Glutamatergic neuron (in vitro differentiated cells): ENCODE data around the gene RELB. TPM values are rescaled to one million over a fixed set of nuclear protein-coding genes. Genes with fewer than 3 reads are reported as not detected.
A peak's percentile ranks its signal among the peaks of the same experiment; 100 is the strongest.

Experiments used
- DNase-seq: peaks from one replicate; pipeline ENCODE4 v3.0.0; 2022
- H3K27ac Mint-ChIP-seq: one replicate; pipeline ENCODE4 v1.8.0; 2020; ENCODE audit warnings: mild to moderate bottlenecking, mixed read lengths, inconsistent platforms; ENCODE audit not compliant: unreplicated experiment
- H3K27me3 Mint-ChIP-seq: one replicate; pipeline ENCODE4 v1.8.0; 2020; ENCODE audit warnings: mild to moderate bottlenecking, moderate library complexity, mixed read lengths, inconsistent platforms; ENCODE audit not compliant: unreplicated experiment
- H3K36me3 Mint-ChIP-seq: one replicate; pipeline ENCODE4 v1.8.0; 2020; ENCODE audit warnings: mild to moderate bottlenecking, mixed read lengths, inconsistent platforms; ENCODE audit not compliant: unreplicated experiment
- H3K4me1 Mint-ChIP-seq: one replicate; pipeline ENCODE4 v1.8.0; 2020; ENCODE audit warnings: mild to moderate bottlenecking, low read depth, mixed read lengths, inconsistent platforms; ENCODE audit not compliant: unreplicated experiment
- H3K4me3 Mint-ChIP-seq: one replicate; pipeline ENCODE4 v1.8.0; 2020; ENCODE audit warnings: mild to moderate bottlenecking, mixed read lengths, inconsistent platforms; ENCODE audit not compliant: unreplicated experiment
- H3K9me3 Mint-ChIP-seq: one replicate; pipeline ENCODE4 v1.8.0; 2020; ENCODE audit warnings: mild to moderate bottlenecking, moderate library complexity, mixed read lengths, inconsistent platforms; ENCODE audit not compliant: unreplicated experiment
- total RNA-seq: library from RNA; stranded (reverse); fragmentation: NEBNext Ultra II Directional; extraction: Animal tissue kit (Norgen Biotek cat#: 25700); gene quantifications from one replicate; pipeline ENCODE4 v1.2.1, GENCODE V29; 2021; ENCODE audit not compliant: unreplicated experiment
- TF ChIP-seq, protein P1 (sequence below): fragments of 200-600 bp; sonication (generic); IDR thresholded peaks from one replicate; pipeline ENCODE4 v1.5.0; 2021; ENCODE audit not compliant: partially characterized antibody, unreplicated experiment

RELB gene
- total RNA-seq, 1 donor from 2014 or later: 1.2 TPM

DNA sequence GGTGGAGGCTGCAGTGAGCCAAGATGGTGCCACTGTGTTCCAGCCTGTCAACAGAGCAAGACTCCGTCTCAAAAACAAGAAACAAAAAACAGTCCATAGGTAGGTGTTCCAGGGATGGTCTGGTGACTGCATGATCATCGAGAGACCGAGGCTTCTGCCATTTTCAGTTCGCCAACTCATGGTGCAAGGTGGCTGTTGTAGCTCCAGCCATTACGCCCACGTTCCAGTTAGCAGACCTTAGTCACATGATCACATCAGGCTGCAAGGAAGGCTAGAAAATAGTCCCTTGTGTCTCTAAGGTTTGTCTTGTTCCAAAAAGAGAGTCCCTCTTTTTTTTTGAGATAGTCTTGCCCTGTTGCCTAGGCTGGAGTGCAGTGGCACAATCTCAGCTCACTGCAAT is 34.5 kb downstream of the RELB start:
- TF ChIP-seq, protein P1, sequence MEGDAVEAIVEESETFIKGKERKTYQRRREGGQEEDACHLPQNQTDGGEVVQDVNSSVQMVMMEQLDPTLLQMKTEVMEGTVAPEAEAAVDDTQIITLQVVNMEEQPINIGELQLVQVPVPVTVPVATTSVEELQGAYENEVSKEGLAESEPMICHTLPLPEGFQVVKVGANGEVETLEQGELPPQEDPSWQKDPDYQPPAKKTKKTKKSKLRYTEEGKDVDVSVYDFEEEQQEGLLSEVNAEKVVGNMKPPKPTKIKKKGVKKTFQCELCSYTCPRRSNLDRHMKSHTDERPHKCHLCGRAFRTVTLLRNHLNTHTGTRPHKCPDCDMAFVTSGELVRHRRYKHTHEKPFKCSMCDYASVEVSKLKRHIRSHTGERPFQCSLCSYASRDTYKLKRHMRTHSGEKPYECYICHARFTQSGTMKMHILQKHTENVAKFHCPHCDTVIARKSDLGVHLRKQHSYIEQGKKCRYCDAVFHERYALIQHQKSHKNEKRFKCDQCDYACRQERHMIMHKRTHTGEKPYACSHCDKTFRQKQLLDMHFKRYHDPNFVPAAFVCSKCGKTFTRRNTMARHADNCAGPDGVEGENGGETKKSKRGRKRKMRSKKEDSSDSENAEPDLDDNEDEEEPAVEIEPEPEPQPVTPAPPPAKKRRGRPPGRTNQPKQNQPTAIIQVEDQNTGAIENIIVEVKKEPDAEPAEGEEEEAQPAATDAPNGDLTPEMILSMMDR: no peak
- Mint-ChIP-seq H3K4me1 (peaks cover 8% of the 10 kb centered on the region), H3K9me3 (peaks cover 6% of the 10 kb centered on the region), H3K4me3 (no peak overlapping the region), H3K27ac (no peak overlapping the region), H3K36me3 (no peaks in the 10 kb centered on the region), H3K27me3 (peaks cover 7% of the 10 kb centered on the region)
- no peak for DNase-seq

DNA sequence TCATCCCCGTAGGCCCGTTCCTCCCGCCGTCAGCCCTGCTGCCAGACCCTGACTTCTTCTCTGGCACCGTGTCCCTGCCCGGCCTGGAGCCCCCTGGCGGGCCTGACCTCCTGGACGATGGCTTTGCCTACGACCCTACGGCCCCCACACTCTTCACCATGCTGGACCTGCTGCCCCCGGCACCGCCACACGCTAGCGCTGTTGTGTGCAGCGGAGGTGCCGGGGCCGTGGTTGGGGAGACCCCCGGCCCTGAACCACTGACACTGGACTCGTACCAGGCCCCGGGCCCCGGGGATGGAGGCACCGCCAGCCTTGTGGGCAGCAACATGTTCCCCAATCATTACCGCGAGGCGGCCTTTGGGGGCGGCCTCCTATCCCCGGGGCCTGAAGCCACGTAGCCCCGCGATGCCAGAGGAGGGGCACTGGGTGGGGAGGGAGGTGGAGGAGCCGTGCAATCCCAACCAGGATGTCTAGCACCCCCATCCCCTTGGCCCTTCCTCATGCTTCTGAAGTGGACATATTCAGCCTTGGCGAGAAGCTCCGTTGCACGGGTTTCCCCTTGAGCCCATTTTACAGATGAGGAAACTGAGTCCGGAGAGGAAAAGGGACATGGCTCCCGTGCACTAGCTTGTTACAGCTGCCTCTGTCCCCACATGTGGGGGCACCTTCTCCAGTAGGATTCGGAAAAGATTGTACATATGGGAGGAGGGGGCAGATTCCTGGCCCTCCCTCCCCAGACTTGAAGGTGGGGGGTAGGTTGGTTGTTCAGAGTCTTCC is 36.3 kb downstream of the RELB start:
- peaks cover 7% of the 10 kb centered on the region for H3K27me3 Mint-ChIP-seq
- H3K27ac Mint-ChIP-seq: no peak overlapping the region
- no peaks in the 10 kb centered on the region for H3K36me3 Mint-ChIP-seq
- H3K4me3 Mint-ChIP-seq: no peak overlapping the region
- DNase-seq: no peak
- H3K4me1 Mint-ChIP-seq: peaks cover 8% of the 10 kb centered on the region
- TF ChIP-seq, protein P1: no peak
- peaks cover 6% of the 10 kb centered on the region for H3K9me3 Mint-ChIP-seq

DNA sequence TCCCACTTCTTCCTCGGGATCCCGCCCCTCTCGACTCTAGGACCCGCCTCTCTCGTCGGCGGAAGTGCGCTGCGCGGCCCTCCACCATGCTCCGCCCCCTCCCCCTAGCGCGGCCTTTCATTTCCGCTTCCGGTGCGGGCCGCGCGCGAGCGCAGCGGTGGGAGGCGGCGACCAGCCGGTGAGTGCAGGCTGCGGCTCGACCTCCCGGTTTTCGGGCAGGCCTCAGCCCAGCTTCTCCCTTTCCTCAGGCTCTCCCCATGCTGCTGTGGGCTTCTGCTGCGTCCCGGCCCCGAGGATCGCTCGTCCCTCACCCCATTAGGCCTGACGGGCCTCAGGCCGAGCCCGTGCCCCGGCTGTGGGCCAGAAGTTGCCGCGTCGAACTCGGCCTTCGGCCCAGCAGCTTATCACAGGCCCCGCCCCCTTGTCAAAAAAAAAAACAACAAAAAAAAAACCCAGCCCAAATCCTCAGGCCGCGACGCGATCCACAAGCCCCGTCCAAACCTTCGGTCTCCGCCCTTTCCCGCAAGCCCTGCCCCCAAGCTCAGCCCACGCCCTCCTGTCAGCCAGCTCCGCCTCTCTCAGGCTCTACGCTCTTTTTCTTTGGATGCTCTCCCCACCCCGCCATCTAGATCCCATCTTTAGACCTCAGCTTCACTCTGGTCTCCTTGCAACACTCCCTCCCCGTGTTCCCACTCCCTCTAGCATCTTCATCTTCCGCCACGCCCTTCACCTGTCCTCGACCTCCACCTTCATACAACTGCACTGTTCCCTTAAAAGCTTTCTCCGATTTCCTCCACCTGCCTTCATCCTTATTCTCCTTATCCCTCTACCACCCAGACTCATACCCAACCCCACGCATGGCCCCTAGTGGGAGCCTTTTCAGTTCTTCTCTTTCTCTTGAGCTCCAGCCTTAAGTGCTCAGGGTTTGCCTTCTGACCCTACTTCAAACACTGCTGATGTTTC is 37.9 kb downstream of the RELB start, which contains the start of gene CLASRP:
Gene CLASRP (plus strand): TSS at position 115 of the 963 bp plus-strand sequence. CDS start 1,168 bp downstream, outside the sequence.
- Mint-ChIP-seq H3K4me1 (peaks cover 8% of the 10 kb centered on the region), H3K36me3 (no peaks in the 10 kb centered on the region), H3K4me3 (peak within 1 kb of the TSS; percentile 99), H3K27ac (peak within 1 kb of the TSS; percentile 89), H3K27me3 (peaks cover 7% of the 10 kb centered on the region), H3K9me3 (peaks cover 6% of the 10 kb centered on the region)
- TF ChIP-seq, protein P1: no peak
- DNase-seq: peak; percentile 95

DNA sequence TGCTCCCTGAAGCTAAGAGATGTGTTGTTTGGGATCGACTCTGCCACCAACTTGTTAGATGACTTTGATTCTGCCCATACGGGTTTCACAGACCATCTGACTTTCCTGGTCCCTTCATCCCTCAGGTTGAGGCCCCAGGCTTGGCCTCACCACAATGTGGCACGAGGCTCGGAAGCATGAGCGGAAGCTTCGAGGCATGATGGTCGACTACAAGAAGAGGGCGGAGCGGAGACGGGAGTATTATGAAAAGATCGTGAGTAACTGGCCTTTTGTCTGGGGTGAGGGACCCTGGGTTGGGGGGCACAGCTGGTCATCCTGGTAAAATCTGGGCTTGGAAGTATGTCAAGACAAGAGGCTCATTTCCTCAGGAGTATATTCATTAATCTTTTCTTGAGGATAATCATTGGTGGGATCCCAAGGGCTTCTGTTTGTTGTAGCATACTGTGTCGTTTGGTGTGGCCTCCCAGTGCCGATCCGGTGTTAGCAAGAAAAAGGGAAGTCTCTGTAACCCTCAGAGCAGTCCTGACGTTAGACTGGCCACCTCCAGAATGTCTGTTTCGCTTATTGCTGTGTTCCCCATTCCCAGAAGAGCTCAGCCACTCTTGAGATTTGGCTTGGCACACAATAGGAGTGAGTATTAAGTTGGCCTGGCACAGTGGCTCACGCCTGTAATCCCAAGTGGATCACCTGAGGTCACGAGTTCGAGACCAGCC is 39.0 kb downstream of the RELB start:
- H3K4me3 Mint-ChIP-seq: peak overlapping the region; percentile 99
- peaks cover 8% of the 10 kb centered on the region for H3K4me1 Mint-ChIP-seq
- no peaks in the 10 kb centered on the region for H3K36me3 Mint-ChIP-seq
- H3K27me3 Mint-ChIP-seq: peaks cover 4% of the 10 kb centered on the region
- TF ChIP-seq, protein P1: no peak
- DNase-seq: no peak
- peaks cover 6% of the 10 kb centered on the region for H3K9me3 Mint-ChIP-seq
- H3K27ac Mint-ChIP-seq: peak overlapping the region; percentile 89
